Trophoblast cell (in vitro differentiated cells and primary cell): ENCODE measurements around the gene CASP5.
A peak's percentile ranks its signal among the peaks of the same experiment; 100 is the strongest.
"Not testable (repeated sequence)": the region's sequence is repeated elsewhere in the genome, so short reads cannot be mapped to it uniquely, and the experiment has no call there.

Source experiments
- DNase-seq, 2 donors: peaks; one replicate each; pipeline ENCODE4 v3.0.0-alpha.2; 2016
- H2AFZ ChIP-seq: 2 replicates; pipeline ENCODE4 v1.6.1; 2013; ENCODE audit warnings: low read length, moderate library complexity, mild to moderate bottlenecking; ENCODE audit not compliant: insufficient read depth, poor library complexity
- H2AK5ac ChIP-seq: 2 replicates; pipeline ENCODE4 v1.6.1; 2013; ENCODE audit warnings: mild to moderate bottlenecking, low read length
- H2BK120ac ChIP-seq: 2 replicates; pipeline ENCODE4 v1.6.1; 2013; ENCODE audit warnings: low read length, mild to moderate bottlenecking, moderate library complexity; ENCODE audit not compliant: insufficient read depth, poor library complexity
- H2BK12ac ChIP-seq: 2 replicates; pipeline ENCODE4 v1.6.1; 2013; ENCODE audit warnings: mild to moderate bottlenecking, low read length, moderate library complexity
- H2BK5ac ChIP-seq: 2 replicates; pipeline ENCODE4 v1.6.1; 2013; ENCODE audit warnings: low read length, low read depth, moderate library complexity, mild to moderate bottlenecking; ENCODE audit not compliant: poor library complexity
- H3K14ac ChIP-seq: 2 replicates; pipeline ENCODE4 v1.6.1; 2013; ENCODE audit warnings: mild to moderate bottlenecking, low read length
- H3K18ac ChIP-seq: 2 replicates; pipeline ENCODE4 v1.6.1; 2013; ENCODE audit warnings: mild to moderate bottlenecking, low read length
- H3K23ac ChIP-seq: 2 replicates; pipeline ENCODE4 v1.6.1; 2013; ENCODE audit warnings: low read length
- H3K27ac ChIP-seq: 2 replicates; pipeline ENCODE4 v1.5.1; 2013; ENCODE audit warnings: low read depth, mild to moderate bottlenecking, inconsistent platforms, low read length, moderate library complexity
- H3K27me3 ChIP-seq: 2 replicates; pipeline ENCODE4 v1.6.1; 2013; ENCODE audit warnings: inconsistent platforms, mild to moderate bottlenecking, low read length, moderate library complexity; ENCODE audit not compliant: insufficient read depth
- H3K36me3 ChIP-seq, 2 experiments: 1 replicate in 1 of 2; 2 replicates in 1 of 2; pipeline ENCODE4 v1.6.1; 2013; ENCODE audit warnings: low read length in 2 of 2, mild to moderate bottlenecking in 2 of 2, moderate library complexity in 1 of 2; ENCODE audit not compliant: insufficient read depth in 2 of 2, control insufficient read depth in 1 of 2
- H3K4ac ChIP-seq: 2 replicates; pipeline ENCODE4 v1.6.1; 2013; ENCODE audit warnings: low read depth, mild to moderate bottlenecking, low read length, moderate library complexity
- H3K4me1 ChIP-seq, 2 experiments: 1 replicate in 1 of 2; 2 replicates in 1 of 2; pipeline ENCODE4 v1.6.1; 2013; ENCODE audit warnings: low read length in 2 of 2, mild to moderate bottlenecking in 2 of 2, moderate library complexity in 1 of 2; ENCODE audit not compliant: insufficient read depth in 2 of 2, control insufficient read depth in 1 of 2
- H3K4me2 ChIP-seq: 2 replicates; pipeline ENCODE4 v1.6.1; 2013; ENCODE audit warnings: inconsistent platforms, mild to moderate bottlenecking, low read length, moderate library complexity
- H3K4me3 ChIP-seq: 2 replicates; pipeline ENCODE4 v1.5.1; 2013; ENCODE audit warnings: mild to moderate bottlenecking, low read depth, low read length, inconsistent platforms
- H3K79me1 ChIP-seq: one replicate; pipeline ENCODE4 v1.6.1; 2013; ENCODE audit warnings: low read length
- H3K79me2 ChIP-seq: 2 replicates; pipeline ENCODE4 v1.6.1; 2013; ENCODE audit warnings: low read length, mild to moderate bottlenecking; ENCODE audit not compliant: control insufficient read depth, insufficient read depth, poor library complexity
- H3K9ac ChIP-seq: 2 replicates; pipeline ENCODE4 v1.6.1; 2013; ENCODE audit warnings: mild to moderate bottlenecking, low read length
- H3K9me3 ChIP-seq: 2 replicates; pipeline ENCODE4 v1.6.1; 2013; ENCODE audit warnings: low read depth, mild to moderate bottlenecking, control low read depth, inconsistent platforms, low read length; ENCODE audit not compliant: insufficient read depth
- H4K12ac ChIP-seq: 2 replicates; pipeline ENCODE4 v1.6.1; 2013; ENCODE audit warnings: low read depth, mild to moderate bottlenecking, low read length, moderate library complexity
- H4K8ac ChIP-seq: 2 replicates; pipeline ENCODE4 v1.6.1; 2013; ENCODE audit warnings: low read depth, mild to moderate bottlenecking, low read length, moderate library complexity
- H4K91ac ChIP-seq: one replicate; pipeline ENCODE4 v1.6.1; 2013; ENCODE audit warnings: low read depth, mild to moderate bottlenecking, low read length, moderate library complexity
- WGBS: extraction: QIAGEN DNeasy Blood & Tissue Kit; methylation state at CpG from one replicate; pipeline ENCODE4 v1.1.7; 2013; ENCODE audit warnings: missing lambda C conversion rate; ENCODE audit not compliant: insufficient read length, insufficient coverage; ENCODE audit errors: extremely low coverage; 5-methylcytosine and 5-hydroxymethylcytosine counted together

Gene CASP5

GRCh38 chr11:104979839-104980238 lies 43.1 kb downstream of the CASP5 start:
- H3K9ac ChIP-seq: no peak overlapping the region
- H3K18ac ChIP-seq: no peak overlapping the region
- DNase-seq: peak in 1 of 2 donors; percentile 39
- no peak overlapping the region for H3K23ac ChIP-seq
- H4K91ac ChIP-seq: no peak overlapping the region
- H2AK5ac ChIP-seq: no peak overlapping the region
- H4K12ac ChIP-seq: no peak overlapping the region
- H3K79me1 ChIP-seq: no peaks in the 10 kb centered on the region
- H3K36me3 ChIP-seq: no peaks in the 10 kb centered on the region
- H3K4ac ChIP-seq: no peak overlapping the region
- no CpG with 5 or more reads among the region's 1 CpG for WGBS
- no peaks in the 10 kb centered on the region for H3K4me1 ChIP-seq
- no peak overlapping the region for H2BK12ac ChIP-seq
- no peak overlapping the region for H3K4me3 ChIP-seq
- no peak overlapping the region for H3K14ac ChIP-seq
- H2BK5ac ChIP-seq: no peak overlapping the region
- no peak overlapping the region for H4K8ac ChIP-seq
- H3K27ac ChIP-seq: no peak overlapping the region
- H3K9me3 ChIP-seq: no peaks in the 10 kb centered on the region
- no peaks in the 10 kb centered on the region for H3K79me2 ChIP-seq
- no peaks in the 10 kb centered on the region for H3K27me3 ChIP-seq
- H3K4me2 ChIP-seq: no peak overlapping the region
- no peak overlapping the region for H2AFZ ChIP-seq
- no peak overlapping the region for H2BK120ac ChIP-seq

- no peak overlapping the region for H3K4me2 ChIP-seq
- H2BK120ac ChIP-seq: no peak overlapping the region
- no peak for DNase-seq
- peaks cover 1% of the 10 kb centered on the region for H3K9me3 ChIP-seq
- no peak overlapping the region for H3K9ac ChIP-seq
- H3K79me1 ChIP-seq: no peaks in the 10 kb centered on the region
- no peak overlapping the region for H4K91ac ChIP-seq
- H3K27ac ChIP-seq: no peak overlapping the region
- no peak overlapping the region for H2BK5ac ChIP-seq
- no peak overlapping the region for H3K14ac ChIP-seq
- no peaks in the 10 kb centered on the region for H3K79me2 ChIP-seq
- H3K27me3 ChIP-seq: no peaks in the 10 kb centered on the region
- H3K23ac ChIP-seq: no peak overlapping the region
- H2BK12ac ChIP-seq: no peak overlapping the region
- H3K4me3 ChIP-seq: no peak overlapping the region
- H3K18ac ChIP-seq: no peak overlapping the region
- H3K4ac ChIP-seq: no peak overlapping the region
- no peaks in the 10 kb centered on the region for H3K36me3 ChIP-seq
- no peak overlapping the region for H4K12ac ChIP-seq
- H2AFZ ChIP-seq: no peak overlapping the region
- no CpG with 5 or more reads among the region's 2 CpGs for WGBS
- H2AK5ac ChIP-seq: no peak overlapping the region
- peaks cover 3 to 6% of the 10 kb centered on the region in 2 experiments for H3K4me1 ChIP-seq
- no peak overlapping the region for H4K8ac ChIP-seq
These were observed 49.4 kb downstream of the CASP5 start for GRCh38 chr11:104973616-104974015.

DNA sequence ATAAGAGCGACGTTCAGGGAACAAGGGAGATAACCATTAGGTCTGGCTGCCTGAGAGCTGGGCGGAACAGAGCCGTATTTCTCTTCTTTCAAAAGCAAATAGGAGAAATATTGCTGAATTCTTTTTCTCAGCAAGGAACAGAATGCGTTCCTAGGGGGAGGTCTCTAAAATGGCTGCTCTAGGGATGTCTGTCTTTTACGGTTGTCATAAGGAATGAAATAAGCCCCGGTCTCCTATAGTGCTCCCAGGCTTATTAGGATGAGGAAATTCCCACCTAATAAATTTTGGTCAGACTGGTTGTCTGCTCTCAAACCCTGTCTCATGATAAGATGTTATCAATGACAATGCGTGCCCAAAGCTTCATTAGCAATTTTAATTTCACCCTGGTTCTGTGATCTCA lies 50.0 kb downstream of the CASP5 start:
- not testable (repeated sequence) for H3K36me3 ChIP-seq, H3K27ac ChIP-seq, H3K79me1 ChIP-seq, H3K4ac ChIP-seq, H3K4me2 ChIP-seq, H3K14ac ChIP-seq, H2BK120ac ChIP-seq, DNase-seq, H2AFZ ChIP-seq, H4K12ac ChIP-seq, H2BK5ac ChIP-seq, H3K79me2 ChIP-seq, H3K9me3 ChIP-seq, H3K18ac ChIP-seq, H4K91ac ChIP-seq, H2BK12ac ChIP-seq, H3K4me1 ChIP-seq, H2AK5ac ChIP-seq, H3K9ac ChIP-seq, H3K27me3 ChIP-seq, H3K23ac ChIP-seq, H3K4me3 ChIP-seq, H4K8ac ChIP-seq
- WGBS: no CpG with 5 or more reads among the region's 8 CpGs

DNA sequence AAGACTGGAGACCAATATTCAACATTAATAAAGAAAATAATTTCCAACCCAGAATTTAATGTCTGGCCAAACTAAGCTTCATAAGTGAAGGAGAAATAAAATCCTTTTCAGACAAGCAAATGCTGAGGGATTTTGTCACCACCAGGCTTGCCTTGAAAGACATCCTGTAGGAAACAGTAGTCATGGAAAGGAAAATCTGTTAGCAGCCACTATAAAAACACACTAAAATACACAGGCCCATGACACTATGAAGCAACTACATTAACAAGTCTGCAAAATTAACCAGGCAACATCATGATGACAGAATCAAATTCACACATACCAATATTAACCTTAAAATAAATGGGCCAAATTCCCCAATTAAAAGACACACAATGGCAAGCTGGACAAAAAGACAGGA lies 52.2 kb downstream of the CASP5 start:
- H3K18ac ChIP-seq: no peak overlapping the region
- no peak overlapping the region for H3K4me2 ChIP-seq
- H2AK5ac ChIP-seq: no peak overlapping the region
- no peak for DNase-seq
- H2BK5ac ChIP-seq: no peak overlapping the region
- H3K9ac ChIP-seq: no peak overlapping the region
- peaks cover 1% of the 10 kb centered on the region for H3K9me3 ChIP-seq
- H3K23ac ChIP-seq: no peak overlapping the region
- H4K12ac ChIP-seq: no peak overlapping the region
- no peak overlapping the region for H4K8ac ChIP-seq
- peaks cover 2% of the 10 kb centered on the region for H3K79me1 ChIP-seq
- H3K27me3 ChIP-seq: no peaks in the 10 kb centered on the region
- no peak overlapping the region for H2BK12ac ChIP-seq
- H3K36me3 ChIP-seq: no peaks in the 10 kb centered on the region
- H3K4me3 ChIP-seq: no peak overlapping the region
- H3K14ac ChIP-seq: no peak overlapping the region
- H3K4me1 ChIP-seq: peaks cover 3 to 6% of the 10 kb centered on the region in 2 experiments
- H3K4ac ChIP-seq: no peak overlapping the region
- no peak overlapping the region for H3K27ac ChIP-seq
- no peak overlapping the region for H2AFZ ChIP-seq
- no peak overlapping the region for H2BK120ac ChIP-seq
- no peaks in the 10 kb centered on the region for H3K79me2 ChIP-seq
- H4K91ac ChIP-seq: no peak overlapping the region
